ENCODE measurements around the gene MAN1A2. TPM values are rescaled to one million over a fixed set of nuclear protein-coding genes. Genes with fewer than 3 reads are reported as not detected.

MAN1A2 gene
- total and polyA plus RNA-seq, 9 of the 15 experiments (the other 6 are each of a cell fraction or from before 2014, with no cell fraction given) = 4.2 to 38.4 (median 18.7) TPM

DNA sequence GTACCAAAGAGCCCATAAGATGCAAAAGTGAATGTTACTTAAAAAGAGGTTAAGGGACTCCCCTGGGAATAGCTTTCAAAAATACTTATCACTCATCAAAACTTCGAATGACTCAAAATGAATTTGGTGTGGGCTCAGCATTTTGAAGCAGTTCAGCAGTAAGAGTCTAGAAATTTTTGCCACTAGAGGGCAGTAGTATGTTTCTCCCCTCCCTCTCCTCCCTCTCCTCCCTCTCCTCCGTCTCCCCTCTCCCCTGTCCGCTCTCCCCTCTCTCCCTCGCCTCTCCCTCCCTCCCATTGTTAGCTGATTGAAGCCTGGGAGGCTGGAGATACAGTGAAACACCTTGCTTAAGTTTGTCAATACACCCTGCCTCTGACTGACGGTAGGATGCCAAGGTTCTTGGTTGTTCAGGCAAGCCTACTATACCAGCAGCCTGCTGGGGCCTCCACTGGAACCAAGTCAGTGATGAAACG is 167.8 kb downstream of the MAN1A2 start (continued):
- TF ChIP-seq, protein P1, sequence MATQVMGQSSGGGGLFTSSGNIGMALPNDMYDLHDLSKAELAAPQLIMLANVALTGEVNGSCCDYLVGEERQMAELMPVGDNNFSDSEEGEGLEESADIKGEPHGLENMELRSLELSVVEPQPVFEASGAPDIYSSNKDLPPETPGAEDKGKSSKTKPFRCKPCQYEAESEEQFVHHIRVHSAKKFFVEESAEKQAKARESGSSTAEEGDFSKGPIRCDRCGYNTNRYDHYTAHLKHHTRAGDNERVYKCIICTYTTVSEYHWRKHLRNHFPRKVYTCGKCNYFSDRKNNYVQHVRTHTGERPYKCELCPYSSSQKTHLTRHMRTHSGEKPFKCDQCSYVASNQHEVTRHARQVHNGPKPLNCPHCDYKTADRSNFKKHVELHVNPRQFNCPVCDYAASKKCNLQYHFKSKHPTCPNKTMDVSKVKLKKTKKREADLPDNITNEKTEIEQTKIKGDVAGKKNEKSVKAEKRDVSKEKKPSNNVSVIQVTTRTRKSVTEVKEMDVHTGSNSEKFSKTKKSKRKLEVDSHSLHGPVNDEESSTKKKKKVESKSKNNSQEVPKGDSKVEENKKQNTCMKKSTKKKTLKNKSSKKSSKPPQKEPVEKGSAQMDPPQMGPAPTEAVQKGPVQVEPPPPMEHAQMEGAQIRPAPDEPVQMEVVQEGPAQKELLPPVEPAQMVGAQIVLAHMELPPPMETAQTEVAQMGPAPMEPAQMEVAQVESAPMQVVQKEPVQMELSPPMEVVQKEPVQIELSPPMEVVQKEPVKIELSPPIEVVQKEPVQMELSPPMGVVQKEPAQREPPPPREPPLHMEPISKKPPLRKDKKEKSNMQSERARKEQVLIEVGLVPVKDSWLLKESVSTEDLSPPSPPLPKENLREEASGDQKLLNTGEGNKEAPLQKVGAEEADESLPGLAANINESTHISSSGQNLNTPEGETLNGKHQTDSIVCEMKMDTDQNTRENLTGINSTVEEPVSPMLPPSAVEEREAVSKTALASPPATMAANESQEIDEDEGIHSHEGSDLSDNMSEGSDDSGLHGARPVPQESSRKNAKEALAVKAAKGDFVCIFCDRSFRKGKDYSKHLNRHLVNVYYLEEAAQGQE (IDR thresholded peaks at IDR 0.05; ENCODE audit: borderline replicate concordance) = peak; percentile 90
- TF ChIP-seq, protein P1 (CRISPR knock-in tag; IDR thresholded peaks at IDR 0.05; ENCODE audit: low read depth) = no peak
- TF ChIP-seq MAFF (IDR thresholded peaks at IDR 0.05; ENCODE audit: low read length) (no peak; the same call in 1 of the 2 replicates), ZBTB7A (IDR thresholded peaks at IDR 0.05; ENCODE audit: borderline replicate concordance, control insufficient read depth, low read depth, low read length) (no peak), BRD4 (IDR thresholded peaks at IDR 0.05) (no peak), TAL1 (IDR thresholded peaks at IDR 0.05) (0 out of 2 replicates have a peak, but pooled peaks have one; percentile 11), FOXM1 (IDR thresholded peaks at IDR 0.05; ENCODE audit: low read depth) (no peak), FOXM1 (CRISPR knock-in tag; IDR thresholded peaks at IDR 0.05; ENCODE audit: low read depth) (no peak), STAG1 (CRISPR knock-in tag; IDR thresholded peaks at IDR 0.05; ENCODE audit: borderline replicate concordance) (no peak; the same call in 1 of the 2 replicates), DDX20 (tag; IDR thresholded peaks at IDR 0.05; ENCODE audit: low read depth) (no peak), TOE1 (IDR thresholded peaks at IDR 0.05; ENCODE audit: borderline replicate concordance) (peak; percentile 76), TOE1 (CRISPR knock-in tag; IDR thresholded peaks at IDR 0.05; ENCODE audit: borderline replicate concordance, low read depth) (no peak), ZNF316 (IDR thresholded peaks at IDR 0.05) (peak; percentile 89)
- TF ChIP-seq, protein P2, sequence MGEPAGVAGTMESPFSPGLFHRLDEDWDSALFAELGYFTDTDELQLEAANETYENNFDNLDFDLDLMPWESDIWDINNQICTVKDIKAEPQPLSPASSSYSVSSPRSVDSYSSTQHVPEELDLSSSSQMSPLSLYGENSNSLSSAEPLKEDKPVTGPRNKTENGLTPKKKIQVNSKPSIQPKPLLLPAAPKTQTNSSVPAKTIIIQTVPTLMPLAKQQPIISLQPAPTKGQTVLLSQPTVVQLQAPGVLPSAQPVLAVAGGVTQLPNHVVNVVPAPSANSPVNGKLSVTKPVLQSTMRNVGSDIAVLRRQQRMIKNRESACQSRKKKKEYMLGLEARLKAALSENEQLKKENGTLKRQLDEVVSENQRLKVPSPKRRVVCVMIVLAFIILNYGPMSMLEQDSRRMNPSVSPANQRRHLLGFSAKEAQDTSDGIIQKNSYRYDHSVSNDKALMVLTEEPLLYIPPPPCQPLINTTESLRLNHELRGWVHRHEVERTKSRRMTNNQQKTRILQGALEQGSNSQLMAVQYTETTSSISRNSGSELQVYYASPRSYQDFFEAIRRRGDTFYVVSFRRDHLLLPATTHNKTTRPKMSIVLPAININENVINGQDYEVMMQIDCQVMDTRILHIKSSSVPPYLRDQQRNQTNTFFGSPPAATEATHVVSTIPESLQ (CRISPR knock-in tag; IDR thresholded peaks at IDR 0.05) = no peak
- TF ChIP-seq, protein P3, sequence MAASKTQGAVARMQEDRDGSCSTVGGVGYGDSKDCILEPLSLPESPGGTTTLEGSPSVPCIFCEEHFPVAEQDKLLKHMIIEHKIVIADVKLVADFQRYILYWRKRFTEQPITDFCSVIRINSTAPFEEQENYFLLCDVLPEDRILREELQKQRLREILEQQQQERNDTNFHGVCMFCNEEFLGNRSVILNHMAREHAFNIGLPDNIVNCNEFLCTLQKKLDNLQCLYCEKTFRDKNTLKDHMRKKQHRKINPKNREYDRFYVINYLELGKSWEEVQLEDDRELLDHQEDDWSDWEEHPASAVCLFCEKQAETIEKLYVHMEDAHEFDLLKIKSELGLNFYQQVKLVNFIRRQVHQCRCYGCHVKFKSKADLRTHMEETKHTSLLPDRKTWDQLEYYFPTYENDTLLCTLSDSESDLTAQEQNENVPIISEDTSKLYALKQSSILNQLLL (CRISPR knock-in tag; IDR thresholded peaks at IDR 0.05; ENCODE audit: borderline replicate concordance) = no peak

Data from K562 (cell line).